A549 (cell line): ENCODE measurements around the gene ZNF282. TPM values are rescaled to one million over a fixed set of nuclear protein-coding genes. Genes with fewer than 3 reads are reported as not detected.

Experiments used
- ATAC-seq, 2 experiments: fragments of 200-7000 bp in 1 of 2; fragments of >200 bp in 1 of 2; cut with Nextera tagmentation in 1 of 2; cut with Tn5 transposase in 1 of 2; 3 replicates each; pipeline versions ENCODE4 v1.8.0 to v1.9.1; 2018 to 2020; ENCODE audit warnings: mild to moderate bottlenecking in 1 of 2, moderate library complexity in 1 of 2
- CTCF ChIA-PET: fragments of 300-600 bp; sonication (Branson Sonifier 250); formaldehyde crosslinking; extraction: SDS; loops from one replicate; lab custom pipeline; 2021; ENCODE audit warnings: antibody characterized with exemption, inconsistent platforms; lab: Yijun Ruan, JAX
- POLR2A ChIA-PET: fragments of 350-600 bp; formaldehyde crosslinking; extraction: SDS; loops from one replicate; lab custom pipeline; 2021; ENCODE audit warnings: antibody characterized with exemption, inconsistent platforms; lab: Yijun Ruan, JAX
- DNase-seq, 2 experiments: peaks; one replicate each; pipeline versions ENCODE4 v3.0.0 to v3.0.0-alpha.2; 2011 to 2016; ENCODE audit warnings: low read depth in 1 of 2, low spot score in 1 of 2
- FAIRE-seq: peaks from 2 replicates; lab custom pipeline; 2011; peaks lifted over from hg19 to GRCh38; lab: Jason Lieb, UNC
- H3K27ac ChIP-seq, 2 experiments: fragments of >200 bp; sonication (Bioruptor Twin); formaldehyde crosslinking; 3 replicates each; pipeline ENCODE4 v1.5.1; 2016 to 2017
- H3K4me1 ChIP-seq: fragments of >200 bp; sonication (Bioruptor Twin); formaldehyde crosslinking; 3 replicates; pipeline ENCODE4 v1.6.1; 2016
- H3K4me2 ChIP-seq: fragments of >200 bp; sonication (Bioruptor Twin); formaldehyde crosslinking; 3 replicates; pipeline ENCODE4 v1.6.1; 2016
- H3K4me3 ChIP-seq: fragments of >200 bp; sonication (Bioruptor Twin); formaldehyde crosslinking; 3 replicates; pipeline ENCODE4 v1.5.1; 2016
- H3K9me3 ChIP-seq: fragments of >200 bp; sonication (Bioruptor Twin); formaldehyde crosslinking; 3 replicates; pipeline ENCODE4 v1.6.1; 2016
- CBX2 ChIP-seq: fragments of 200-600 bp; sonication (generic); IDR thresholded peaks from 2 replicates; pipeline ENCODE4 v1.6.1; 2016; ENCODE audit warnings: low read depth, mild to moderate bottlenecking, borderline replicate concordance
- CHD2 ChIP-seq: fragments of 150-350 bp; IDR thresholded peaks from 2 replicates; pipeline ENCODE4 v1.6.1; 2014; ENCODE audit warnings: low read length; ENCODE audit not compliant: partially characterized antibody
- EHF ChIP-seq: fragments of 250-450 bp; sonication (Bioruptor Pico); IDR thresholded peaks from 2 replicates; pipeline ENCODE4 v1.5.0; 2020; ENCODE audit warnings: mild to moderate bottlenecking
- EHMT2 ChIP-seq: fragments of 200-600 bp; sonication (generic); IDR thresholded peaks from 2 replicates; pipeline ENCODE4 v1.6.1; 2016; ENCODE audit warnings: antibody characterized with exemption, low read depth, mild to moderate bottlenecking, moderate library complexity
- FOXS1 ChIP-seq: fragments of 250-450 bp; sonication (Bioruptor Pico); IDR thresholded peaks from 2 replicates; pipeline ENCODE4 v1.5.0; 2020; ENCODE audit warnings: mild to moderate bottlenecking, moderate library complexity
- GATA3 ChIP-seq: IDR thresholded peaks from 2 replicates; pipeline ENCODE4 v1.6.1; 2012; ENCODE audit warnings: borderline replicate concordance
- HDAC2 ChIP-seq: fragments of 200-600 bp; sonication (generic); IDR thresholded peaks from 2 replicates; pipeline ENCODE4 v1.6.1; 2016
- HOXA7 ChIP-seq: fragments of 250-450 bp; sonication (Bioruptor Pico); IDR thresholded peaks from 2 replicates; pipeline ENCODE4 v1.5.0; 2020; ENCODE audit warnings: mild to moderate bottlenecking, moderate library complexity
- JUN ChIP-seq, 2 experiments: fragments of >200 bp; sonication (Bioruptor Twin); formaldehyde crosslinking; IDR thresholded peaks; 2 replicates in 1 of 2; 3 replicates in 1 of 2; pipeline ENCODE4 v1.6.1; 2016 to 2017
- JUNB ChIP-seq: fragments of >200 bp; sonication (Bioruptor Twin); formaldehyde crosslinking; IDR thresholded peaks from 2 replicates; pipeline ENCODE4 v1.6.1; 2016
- MAZ ChIP-seq: fragments of 150-350 bp; IDR thresholded peaks from 2 replicates; pipeline ENCODE4 v1.6.1; 2014; ENCODE audit warnings: antibody characterized with exemption, low read depth, low read length, borderline replicate concordance
- MYC ChIP-seq: IDR thresholded peaks from 2 replicates; pipeline ENCODE4 v1.6.1; 2012; ENCODE audit warnings: mild to moderate bottlenecking, inconsistent platforms, low read length, improper control_type of control experiment, borderline replicate concordance
- RAD21 ChIP-seq, 2 experiments: fragments of >200 bp in 1 of 2; sonication (Bioruptor Twin) in 1 of 2; formaldehyde crosslinking in 1 of 2; IDR thresholded peaks in 1 of 2; conservative IDR thresholded peaks in 1 of 2; 2 replicates in 1 of 2; 3 replicates in 1 of 2; pipeline ENCODE4 v1.6.1; 2012 to 2018; ENCODE audit warnings: inconsistent platforms in 1 of 2
- RARB ChIP-seq: fragments of 250-450 bp; sonication (Bioruptor Pico); IDR thresholded peaks from 2 replicates; pipeline ENCODE4 v1.8.0; 2021; ENCODE audit warnings: mild to moderate bottlenecking, moderate library complexity
- RCOR1 ChIP-seq: fragments of 150-350 bp; IDR thresholded peaks from 2 replicates; pipeline ENCODE4 v1.6.1; 2014; ENCODE audit warnings: antibody characterized with exemption, low read length, low read depth
- ZFP36 ChIP-seq: fragments of 450-650 bp; IDR thresholded peaks from 2 replicates; pipeline ENCODE4 v1.6.1; 2014; ENCODE audit warnings: borderline replicate concordance; ENCODE audit not compliant: partially characterized antibody
- WGBS: methylation state at CpG from one replicate; pipeline ENCODE4 v1.1.6; 2017; ENCODE audit errors: missing lambda C conversion rate; 5-methylcytosine and 5-hydroxymethylcytosine counted together
- polyA plus RNA-seq, 4 experiments: library from polyadenylated mRNA; depleted of rRNA in 3 of 4; stranded (reverse); fragments of >200 nt; fragmentation: RNase III in 1 of 4; extraction: RNeasy Plus Mini Kit Qiagen cat#74134 plus additional on column Dnase treatment in 1 of 4; gene quantifications; 2 replicates in 3 of 4; 3 replicates in 1 of 4; pipeline ENCODE4 v1.2.3, GENCODE V29; 2011 to 2017
- TF ChIP-seq, protein P1 (sequence below): fragments of >200 bp; sonication (Bioruptor Twin); formaldehyde crosslinking; IDR thresholded peaks from 3 replicates; pipeline ENCODE4 v1.5.1; 2016
- TF ChIP-seq, protein P2 (sequence below): fragments of 450-650 bp; IDR thresholded peaks from 2 replicates; pipeline ENCODE4 v1.6.1; 2014; ENCODE audit warnings: antibody characterized with exemption
- TF ChIP-seq, protein P3 (sequence below): IDR thresholded peaks from 2 replicates; pipeline ENCODE4 v1.6.1; 2012; ENCODE audit warnings: low read depth, borderline replicate concordance
- TF ChIP-seq, protein P4 (sequence below): fragments of 200-600 bp; sonication (generic); IDR thresholded peaks from 2 replicates; pipeline ENCODE4 v1.6.1; 2016; ENCODE audit warnings: antibody characterized with exemption, mild to moderate bottlenecking, moderate library complexity
- TF ChIP-seq, protein P5 (sequence below): IDR thresholded peaks from 2 replicates; pipeline ENCODE4 v1.6.1; 2012

The ZNF282 gene
- polyA plus RNA-seq, 2 of the 4 experiments (the other 2 are of a cell fraction), result 11.9 to 18.4 TPM

DNA sequence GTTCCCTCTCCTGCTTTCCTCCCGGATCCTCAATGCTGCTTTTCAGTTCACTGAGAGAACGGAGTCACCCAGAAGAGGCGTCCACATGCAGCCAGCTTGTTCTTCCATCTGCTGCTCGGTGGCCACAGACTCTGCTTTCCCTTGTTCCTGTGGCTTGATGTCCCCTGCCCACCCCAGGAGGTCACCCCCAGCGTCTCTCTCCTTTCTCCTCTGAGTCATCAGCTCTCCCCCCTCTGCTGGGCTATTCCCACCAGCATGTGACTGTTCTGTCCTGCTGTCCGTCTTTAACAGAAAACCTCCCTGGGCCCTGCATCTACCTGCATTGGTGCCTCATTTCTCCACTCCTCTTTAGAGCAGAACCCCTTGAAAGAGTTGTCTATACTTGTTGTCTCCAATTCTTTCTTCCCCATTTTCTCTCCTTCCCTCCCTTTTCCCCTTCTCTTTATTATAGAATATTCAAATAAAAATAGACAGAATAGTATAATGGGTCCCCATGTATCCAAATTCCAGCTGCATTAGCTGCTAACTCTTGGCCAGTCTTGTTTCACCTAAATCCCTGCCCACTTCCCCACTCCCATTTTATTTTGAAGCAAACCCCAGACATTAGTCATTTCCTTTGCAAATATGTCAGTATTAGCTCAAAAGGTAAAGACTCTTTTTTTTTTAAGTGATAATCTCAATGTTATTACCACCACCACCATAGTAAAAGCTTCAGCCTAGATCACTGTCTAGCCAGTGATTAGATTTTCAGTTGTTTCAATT lies 4.1 kb downstream of the ZNF282 start:
- CTCF ChIA-PET, result interaction anchor here (2.3 to 3.4 kb wide), 2 partner anchors 11 to 52 kb away, joined by 9 to 12 read pairs; partner anchors contain the start of gene ZNF398
- H3K4me2 ChIP-seq, result no peak overlapping the region
- FAIRE-seq, result no peak
- no peak overlapping the region for H3K27ac ChIP-seq
- no peaks in the 10 kb centered on the region for H3K9me3 ChIP-seq
- WGBS, result 97% methylated on average over 6 of the region's 6 CpGs
- H3K4me1 ChIP-seq, result peaks cover 14% of the 10 kb centered on the region; the same call in 1 of the 3 replicates
- H3K4me3 ChIP-seq, result no peak overlapping the region
- POLR2A ChIA-PET, result no interaction called here
- DNase-seq, result no peak
- no peak for ATAC-seq
- TF ChIP-seq MYC (no peak), EHMT2 (no peak), CHD2 (no peak), MAZ (no peak), HDAC2 (no peak), RARB (CRISPR knock-in tag) (no peak), GATA3 (no peak), JUN (IDR thresholded peaks at IDR 0.05) (no peak), RAD21 (conservative IDR thresholded peaks at IDR 0.05 in 1 of 2, IDR thresholded peaks at IDR 0.05 in 1 of 2) (no peak), RCOR1 (no peak), JUNB (no peak)
- TF ChIP-seq, protein P1, sequence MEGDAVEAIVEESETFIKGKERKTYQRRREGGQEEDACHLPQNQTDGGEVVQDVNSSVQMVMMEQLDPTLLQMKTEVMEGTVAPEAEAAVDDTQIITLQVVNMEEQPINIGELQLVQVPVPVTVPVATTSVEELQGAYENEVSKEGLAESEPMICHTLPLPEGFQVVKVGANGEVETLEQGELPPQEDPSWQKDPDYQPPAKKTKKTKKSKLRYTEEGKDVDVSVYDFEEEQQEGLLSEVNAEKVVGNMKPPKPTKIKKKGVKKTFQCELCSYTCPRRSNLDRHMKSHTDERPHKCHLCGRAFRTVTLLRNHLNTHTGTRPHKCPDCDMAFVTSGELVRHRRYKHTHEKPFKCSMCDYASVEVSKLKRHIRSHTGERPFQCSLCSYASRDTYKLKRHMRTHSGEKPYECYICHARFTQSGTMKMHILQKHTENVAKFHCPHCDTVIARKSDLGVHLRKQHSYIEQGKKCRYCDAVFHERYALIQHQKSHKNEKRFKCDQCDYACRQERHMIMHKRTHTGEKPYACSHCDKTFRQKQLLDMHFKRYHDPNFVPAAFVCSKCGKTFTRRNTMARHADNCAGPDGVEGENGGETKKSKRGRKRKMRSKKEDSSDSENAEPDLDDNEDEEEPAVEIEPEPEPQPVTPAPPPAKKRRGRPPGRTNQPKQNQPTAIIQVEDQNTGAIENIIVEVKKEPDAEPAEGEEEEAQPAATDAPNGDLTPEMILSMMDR, result no peak
- TF ChIP-seq, protein P2, sequence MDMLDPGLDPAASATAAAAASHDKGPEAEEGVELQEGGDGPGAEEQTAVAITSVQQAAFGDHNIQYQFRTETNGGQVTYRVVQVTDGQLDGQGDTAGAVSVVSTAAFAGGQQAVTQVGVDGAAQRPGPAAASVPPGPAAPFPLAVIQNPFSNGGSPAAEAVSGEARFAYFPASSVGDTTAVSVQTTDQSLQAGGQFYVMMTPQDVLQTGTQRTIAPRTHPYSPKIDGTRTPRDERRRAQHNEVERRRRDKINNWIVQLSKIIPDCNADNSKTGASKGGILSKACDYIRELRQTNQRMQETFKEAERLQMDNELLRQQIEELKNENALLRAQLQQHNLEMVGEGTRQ, result no peak
- TF ChIP-seq, protein P3, sequence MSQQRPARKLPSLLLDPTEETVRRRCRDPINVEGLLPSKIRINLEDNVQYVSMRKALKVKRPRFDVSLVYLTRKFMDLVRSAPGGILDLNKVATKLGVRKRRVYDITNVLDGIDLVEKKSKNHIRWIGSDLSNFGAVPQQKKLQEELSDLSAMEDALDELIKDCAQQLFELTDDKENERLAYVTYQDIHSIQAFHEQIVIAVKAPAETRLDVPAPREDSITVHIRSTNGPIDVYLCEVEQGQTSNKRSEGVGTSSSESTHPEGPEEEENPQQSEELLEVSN, result no peak
- TF ChIP-seq, all 56 proteins: peak for 0

DNA sequence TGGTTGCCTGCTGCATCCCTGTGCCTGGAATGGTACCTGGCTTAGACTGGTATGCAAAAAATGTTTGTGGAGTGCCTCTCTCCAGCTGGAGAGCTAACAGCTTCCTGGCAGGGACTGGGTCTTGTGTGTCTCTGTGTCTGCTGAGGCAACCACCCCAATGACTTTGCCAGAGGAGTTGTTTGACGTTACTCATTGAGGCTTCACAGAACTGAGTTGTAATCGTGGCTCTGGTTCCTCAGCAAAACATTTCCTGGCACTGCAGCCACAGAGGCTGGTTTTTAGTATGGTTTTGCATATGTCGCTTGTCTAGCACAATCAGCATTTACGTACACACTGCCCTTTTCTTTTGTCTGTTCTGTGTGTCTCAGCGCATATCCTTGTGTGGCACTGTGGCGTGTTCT lies 7.5 kb downstream of the ZNF282 start:
- Histone ChIP-seq H3K27ac (no peak overlapping the region), H3K4me2 (no peak overlapping the region), H3K9me3 (no peaks in the 10 kb centered on the region), H3K4me3 (no peak overlapping the region), H3K4me1 (no peaks in the 10 kb centered on the region)
- WGBS, result 93% methylated on average over 6 of the region's 6 CpGs
- POLR2A ChIA-PET, result no interaction called here
- ATAC-seq (no peak), FAIRE-seq (no peak), DNase-seq (no peak)
- CTCF ChIA-PET, result no interaction called here
- TF ChIP-seq HOXA7, result no peak
- TF ChIP-seq, protein P4, sequence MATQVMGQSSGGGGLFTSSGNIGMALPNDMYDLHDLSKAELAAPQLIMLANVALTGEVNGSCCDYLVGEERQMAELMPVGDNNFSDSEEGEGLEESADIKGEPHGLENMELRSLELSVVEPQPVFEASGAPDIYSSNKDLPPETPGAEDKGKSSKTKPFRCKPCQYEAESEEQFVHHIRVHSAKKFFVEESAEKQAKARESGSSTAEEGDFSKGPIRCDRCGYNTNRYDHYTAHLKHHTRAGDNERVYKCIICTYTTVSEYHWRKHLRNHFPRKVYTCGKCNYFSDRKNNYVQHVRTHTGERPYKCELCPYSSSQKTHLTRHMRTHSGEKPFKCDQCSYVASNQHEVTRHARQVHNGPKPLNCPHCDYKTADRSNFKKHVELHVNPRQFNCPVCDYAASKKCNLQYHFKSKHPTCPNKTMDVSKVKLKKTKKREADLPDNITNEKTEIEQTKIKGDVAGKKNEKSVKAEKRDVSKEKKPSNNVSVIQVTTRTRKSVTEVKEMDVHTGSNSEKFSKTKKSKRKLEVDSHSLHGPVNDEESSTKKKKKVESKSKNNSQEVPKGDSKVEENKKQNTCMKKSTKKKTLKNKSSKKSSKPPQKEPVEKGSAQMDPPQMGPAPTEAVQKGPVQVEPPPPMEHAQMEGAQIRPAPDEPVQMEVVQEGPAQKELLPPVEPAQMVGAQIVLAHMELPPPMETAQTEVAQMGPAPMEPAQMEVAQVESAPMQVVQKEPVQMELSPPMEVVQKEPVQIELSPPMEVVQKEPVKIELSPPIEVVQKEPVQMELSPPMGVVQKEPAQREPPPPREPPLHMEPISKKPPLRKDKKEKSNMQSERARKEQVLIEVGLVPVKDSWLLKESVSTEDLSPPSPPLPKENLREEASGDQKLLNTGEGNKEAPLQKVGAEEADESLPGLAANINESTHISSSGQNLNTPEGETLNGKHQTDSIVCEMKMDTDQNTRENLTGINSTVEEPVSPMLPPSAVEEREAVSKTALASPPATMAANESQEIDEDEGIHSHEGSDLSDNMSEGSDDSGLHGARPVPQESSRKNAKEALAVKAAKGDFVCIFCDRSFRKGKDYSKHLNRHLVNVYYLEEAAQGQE, result no peak
- no peak for TF ChIP-seq FOXS1 (CRISPR knock-in tag)
- TF ChIP-seq CBX2, result no peak
- TF ChIP-seq ZFP36, result no peak
- TF ChIP-seq, protein P5, sequence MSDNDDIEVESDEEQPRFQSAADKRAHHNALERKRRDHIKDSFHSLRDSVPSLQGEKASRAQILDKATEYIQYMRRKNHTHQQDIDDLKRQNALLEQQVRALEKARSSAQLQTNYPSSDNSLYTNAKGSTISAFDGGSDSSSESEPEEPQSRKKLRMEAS, result no peak
- TF ChIP-seq EHF (CRISPR knock-in tag), result no peak
